Fibroblast of skin of left quadriceps (primary cell): ENCODE data around the gene AQP10.
"Not testable (repeated sequence)": the region's sequence is repeated elsewhere in the genome, so short reads cannot be mapped to it uniquely, and the experiment has no call there.

Experiments
- DNase-seq, 2 experiments: peaks; one replicate each; pipeline ENCODE4 v3.0.0-alpha.2; 2013; ENCODE audit warnings: low read depth in 2 of 2

Gene AQP10

DNA sequence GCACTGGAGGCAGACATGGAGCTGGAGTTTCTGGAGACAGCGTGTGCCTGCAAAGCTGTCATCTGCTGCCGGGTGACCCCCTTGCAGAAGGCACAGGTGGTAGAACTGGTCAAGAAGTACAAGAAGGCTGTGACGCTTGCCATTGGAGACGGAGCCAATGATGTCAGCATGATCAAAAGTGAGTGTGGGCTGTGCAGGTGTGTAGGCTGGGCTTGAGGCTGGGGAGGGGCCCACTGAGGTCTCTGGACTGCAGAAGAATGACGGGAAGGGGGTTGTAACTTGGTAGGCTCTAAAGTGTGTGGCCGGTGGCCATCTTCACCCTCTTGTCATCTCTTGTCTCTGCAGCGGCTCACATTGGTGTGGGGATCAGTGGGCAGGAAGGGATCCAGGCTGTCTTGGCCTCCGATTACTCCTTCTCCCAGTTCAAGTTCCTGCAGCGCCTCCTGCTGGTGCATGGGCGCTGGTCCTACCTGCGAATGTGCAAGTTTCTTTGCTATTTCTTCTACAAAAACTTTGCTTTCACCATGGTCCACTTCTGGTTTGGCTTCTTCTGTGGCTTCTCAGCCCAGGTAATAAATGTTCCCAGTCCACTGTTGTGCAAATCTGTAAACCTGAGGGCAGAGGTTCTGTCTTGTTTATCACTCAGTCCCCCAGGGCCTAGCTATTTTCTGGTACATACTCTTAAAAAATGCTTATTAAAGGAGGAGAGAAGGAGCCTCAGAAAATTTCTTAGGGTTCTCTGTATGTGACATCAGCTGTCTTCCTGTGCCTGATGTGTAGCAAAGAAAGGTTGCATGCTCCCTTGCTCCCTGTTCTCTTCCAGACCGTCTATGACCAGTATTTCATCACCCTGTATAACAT, 24.3 kb downstream of the AQP10 start:
- DNase-seq = no peak

DNA sequence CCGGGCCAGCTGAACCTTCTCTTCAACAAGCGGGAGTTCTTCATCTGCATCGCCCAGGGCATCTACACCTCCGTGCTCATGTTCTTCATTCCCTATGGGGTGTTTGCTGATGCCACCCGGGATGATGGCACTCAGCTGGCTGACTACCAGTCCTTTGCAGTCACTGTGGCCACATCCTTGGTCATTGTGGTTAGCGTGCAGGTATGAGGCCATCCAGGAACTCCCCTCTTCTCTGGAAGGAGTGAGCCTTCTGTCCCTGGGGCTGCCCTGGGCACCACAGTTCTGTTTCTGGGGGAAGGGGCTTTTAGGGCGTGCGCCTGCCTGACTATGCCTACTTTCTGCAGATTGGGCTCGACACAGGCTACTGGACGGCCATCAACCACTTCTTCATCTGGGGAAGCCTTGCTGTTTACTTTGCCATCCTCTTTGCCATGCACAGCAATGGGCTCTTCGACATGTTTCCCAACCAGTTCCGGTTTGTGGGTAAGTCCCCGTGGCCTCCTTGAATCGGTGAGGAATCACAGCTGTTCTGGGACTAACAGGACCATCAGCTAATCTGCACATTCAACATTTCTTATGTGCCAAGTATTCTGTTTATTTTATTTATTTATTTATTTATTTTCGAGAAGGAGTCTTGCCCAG, 25.5 kb downstream of the AQP10 start:
- DNase-seq = no peak

DNA sequence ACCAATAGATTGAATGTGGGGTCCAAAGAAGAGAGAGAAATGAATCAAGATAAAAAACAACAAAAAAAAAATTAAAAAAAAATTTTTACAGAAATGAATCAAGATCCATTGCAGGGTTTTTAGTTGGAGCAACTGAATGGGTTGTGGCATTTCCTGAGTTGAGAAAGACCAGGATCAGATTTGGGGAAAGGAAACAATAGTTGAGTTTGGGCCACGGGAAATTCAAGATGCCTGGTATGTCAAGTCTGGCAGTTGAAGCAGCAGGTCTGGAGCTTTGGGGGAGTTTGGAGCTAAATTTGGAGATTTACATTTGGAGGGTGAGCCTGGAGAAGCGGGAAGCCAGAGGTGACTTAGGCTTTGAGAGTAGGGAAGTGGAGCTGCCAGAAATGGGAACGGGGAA, 27.1 kb downstream of the AQP10 start:
- no peak for DNase-seq

- DNase-seq = no peak
Observed at GRCh38 chr1:154348429-154349076, 27.7 kb downstream of the AQP10 start.

DNA sequence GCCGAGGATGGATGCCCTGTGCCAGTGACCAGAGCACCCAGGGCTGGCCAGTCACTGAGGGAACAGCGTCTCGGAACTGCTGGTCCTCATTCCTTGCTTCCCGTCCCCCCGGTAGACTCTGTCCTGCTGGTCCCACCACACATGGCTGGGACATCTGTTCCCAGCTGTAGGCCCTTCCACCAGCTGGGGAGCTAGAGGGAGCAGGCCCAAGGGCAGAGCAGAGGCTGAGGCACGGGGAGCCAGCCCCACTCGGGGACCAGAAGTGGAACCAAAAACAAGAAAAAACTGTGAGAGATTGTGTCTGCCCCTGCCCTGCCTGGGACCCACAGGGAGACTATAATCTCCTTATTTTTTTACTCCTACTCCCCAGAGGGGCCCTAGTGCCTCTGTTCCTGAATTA, 28.2 kb downstream of the AQP10 start:
- DNase-seq = no peak

DNA sequence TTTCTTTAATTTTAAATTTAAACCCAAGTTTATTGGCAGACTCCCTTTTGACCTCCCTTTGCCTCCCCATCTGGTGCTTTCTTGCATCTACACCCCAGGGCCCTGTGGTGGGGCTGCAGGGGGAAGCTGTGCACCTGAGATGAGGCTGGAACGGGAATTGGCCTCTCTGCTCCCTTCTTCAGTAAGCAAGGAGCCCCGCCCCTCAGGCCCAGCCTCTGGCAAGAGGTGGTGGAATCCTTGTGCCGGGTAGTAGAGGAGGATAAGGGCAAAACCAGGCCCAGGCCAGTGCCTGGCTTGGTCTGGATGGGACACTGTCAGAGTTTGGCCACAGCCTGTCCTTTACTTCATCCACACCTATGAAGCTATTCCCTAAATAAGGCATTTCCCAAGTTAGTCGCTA, 29.5 kb downstream of the AQP10 start:
- no peak for DNase-seq

DNA sequence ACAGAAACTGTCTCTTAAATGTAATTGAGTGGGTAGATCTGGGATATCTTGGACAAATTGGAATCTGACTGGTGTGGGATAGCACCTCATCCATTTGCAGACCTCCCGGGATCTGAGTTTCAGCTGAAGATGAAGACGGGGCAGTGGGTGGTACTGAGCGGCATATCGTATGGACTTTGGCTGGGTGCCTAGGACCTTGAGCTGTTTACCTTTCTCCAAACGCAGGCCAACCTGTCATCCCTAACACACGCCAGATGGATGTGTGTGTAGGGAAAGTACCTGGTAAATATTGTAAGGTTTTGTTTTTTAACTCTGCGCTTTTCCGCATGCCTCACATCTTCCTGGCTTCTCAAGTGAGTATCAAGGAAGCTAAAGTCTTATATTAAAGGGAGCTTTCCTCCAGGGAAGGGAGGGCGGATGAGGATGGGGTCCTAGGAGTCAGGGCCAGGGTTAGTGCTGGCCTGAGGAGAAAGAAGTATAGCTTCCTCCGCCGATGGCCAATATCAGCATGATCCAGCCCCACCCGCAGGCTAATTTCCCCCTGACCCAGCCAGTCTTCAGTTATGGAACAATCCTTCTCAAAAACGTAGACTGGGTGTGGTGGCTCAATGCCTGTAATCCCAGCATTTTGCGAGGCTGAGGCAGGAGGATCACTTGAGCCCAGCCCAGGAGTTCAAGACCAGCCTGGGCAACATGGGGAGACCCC, 30.6 kb downstream of the AQP10 start:
- no peak for DNase-seq

GRCh38 chr1:154352245-154352580, 31.3 kb downstream of the AQP10 start:
- no peak for DNase-seq

- peak in 1 of 2 experiments; percentile 10 for DNase-seq
Observed at GRCh38 chr1:154352581-154353459, 31.9 kb downstream of the AQP10 start.

GRCh38 chr1:154353460-154353904, 32.6 kb downstream of the AQP10 start:
- DNase-seq = no peak

DNA sequence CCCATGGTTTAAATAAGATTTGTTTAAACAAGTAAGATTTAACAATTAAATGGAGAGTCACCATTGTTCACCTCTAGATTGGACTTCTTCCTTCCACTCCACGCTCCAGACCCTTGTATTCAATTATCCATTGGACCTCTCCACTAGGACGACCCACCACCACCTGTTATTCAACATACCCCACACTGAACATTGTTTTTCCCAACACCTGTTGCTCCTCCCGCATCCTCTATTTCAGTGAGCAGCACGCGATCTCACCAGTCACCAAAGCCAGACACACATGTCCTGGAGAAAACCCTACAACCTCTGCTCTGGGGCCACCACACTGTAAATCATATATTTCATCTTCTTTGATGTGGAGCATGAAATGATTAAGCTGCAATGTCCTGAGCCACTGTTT, 33.1 kb downstream of the AQP10 start:
- no peak for DNase-seq

DNA sequence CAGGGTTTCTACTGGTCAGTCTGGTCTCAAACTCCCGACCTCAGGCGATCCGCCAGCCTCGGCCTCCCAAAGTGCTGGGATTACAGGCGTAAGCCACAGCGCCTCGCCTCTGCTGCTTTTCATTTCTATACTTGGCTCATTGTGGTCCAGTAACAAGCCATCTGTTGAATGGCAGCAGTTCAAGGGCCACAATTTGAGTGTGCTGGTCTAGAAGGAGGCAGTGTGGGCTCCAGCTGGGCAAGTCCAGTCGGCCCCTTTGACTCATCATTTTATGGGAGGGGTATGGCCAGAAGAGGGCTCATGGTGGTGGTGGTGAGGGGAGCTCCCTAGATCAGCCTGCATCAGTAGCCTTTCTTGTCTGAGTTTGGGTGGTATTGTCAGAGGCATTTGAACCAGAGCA, 37.6 kb downstream of the AQP10 start:
- no peak for DNase-seq

- DNase-seq = no peak
Observed at GRCh38 chr1:154360288-154360687, 39.4 kb downstream of the AQP10 start.

GRCh38 chr1:154360881-154361280, 40.0 kb downstream of the AQP10 start:
- DNase-seq = not testable (repeated sequence)

- DNase-seq = no peak
Observed at GRCh38 chr1:154361357-154361756, 40.5 kb downstream of the AQP10 start.

DNA sequence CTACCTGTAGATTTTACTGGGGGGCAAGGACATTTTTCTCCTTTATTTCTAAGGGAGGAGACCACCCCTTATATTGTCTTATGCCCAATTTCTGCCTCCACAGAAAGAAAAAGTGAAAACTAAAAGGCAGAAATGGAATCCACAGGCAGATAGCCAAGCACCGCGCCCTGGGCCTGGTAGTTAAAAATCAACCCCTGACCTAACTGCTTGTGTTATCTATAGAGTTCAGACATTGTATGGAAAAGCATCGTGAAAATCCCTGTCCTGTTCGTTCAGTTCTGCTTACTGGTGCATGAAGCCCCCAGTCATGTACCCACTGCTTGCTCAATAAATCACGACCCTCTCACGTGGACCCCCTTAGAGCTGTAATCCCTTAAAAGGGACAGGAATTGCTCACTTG, 50.5 kb downstream of the AQP10 start:
- DNase-seq = no peak

DNA sequence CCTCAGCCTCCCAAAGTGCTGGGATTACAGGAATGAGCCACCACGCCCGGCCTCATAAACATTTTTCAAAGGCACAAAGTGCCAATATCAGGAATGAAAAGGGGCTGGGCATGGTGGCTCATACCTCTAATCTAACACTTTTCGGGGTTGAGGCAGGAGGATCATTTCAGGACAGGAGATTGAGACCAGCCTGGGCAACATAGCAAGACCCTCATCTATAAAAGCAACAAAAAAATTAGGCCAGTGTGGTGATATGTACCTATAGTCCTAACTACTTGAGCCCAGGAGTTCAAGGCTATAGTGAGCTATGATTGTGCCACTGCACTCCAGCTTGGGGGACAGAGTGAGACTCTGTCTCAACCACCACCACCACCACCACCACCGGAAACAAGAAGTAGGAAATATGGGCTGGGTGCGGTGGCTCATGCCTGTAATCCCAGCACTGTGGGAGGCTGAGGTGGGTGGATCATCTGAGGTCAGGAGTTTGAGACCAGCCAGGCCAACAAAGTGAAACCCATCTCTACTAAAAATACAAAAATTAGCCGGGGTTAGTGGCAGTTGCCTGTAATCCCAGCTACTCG, 53.0 kb downstream of the AQP10 start:
- DNase-seq = not testable (repeated sequence)
